A549 (cell line): ENCODE measurements around the gene KIAA1755. TPM values are rescaled to one million over a fixed set of nuclear protein-coding genes. Genes with fewer than 3 reads are reported as not detected.
"Not testable (repeated sequence)": the region's sequence is repeated elsewhere in the genome, so short reads cannot be mapped to it uniquely, and the experiment has no call there.

Experiments
- ATAC-seq, 2 experiments: fragments of 200-7000 bp in 1 of 2; fragments of >200 bp in 1 of 2; cut with Nextera tagmentation in 1 of 2; cut with Tn5 transposase in 1 of 2; 3 replicates each; pipeline versions ENCODE4 v1.8.0 to v1.9.1; 2018 to 2020; ENCODE audit warnings: mild to moderate bottlenecking in 1 of 2, moderate library complexity in 1 of 2
- CTCF ChIA-PET: fragments of 300-600 bp; sonication (Branson Sonifier 250); formaldehyde crosslinking; extraction: SDS; loops from one replicate; lab custom pipeline; 2021; ENCODE audit warnings: antibody characterized with exemption, inconsistent platforms; lab: Yijun Ruan, JAX
- POLR2A ChIA-PET: fragments of 350-600 bp; formaldehyde crosslinking; extraction: SDS; loops from one replicate; lab custom pipeline; 2021; ENCODE audit warnings: antibody characterized with exemption, inconsistent platforms; lab: Yijun Ruan, JAX
- DNase-seq, 2 experiments: peaks; one replicate each; pipeline versions ENCODE4 v3.0.0 to v3.0.0-alpha.2; 2011 to 2016; ENCODE audit warnings: low read depth in 1 of 2, low spot score in 1 of 2
- FAIRE-seq: peaks from 2 replicates; lab custom pipeline; 2011; peaks lifted over from hg19 to GRCh38; lab: Jason Lieb, UNC
- H3K27ac ChIP-seq, 2 experiments: fragments of >200 bp; sonication (Bioruptor Twin); formaldehyde crosslinking; 3 replicates each; pipeline ENCODE4 v1.5.1; 2016 to 2017
- H3K4me1 ChIP-seq: fragments of >200 bp; sonication (Bioruptor Twin); formaldehyde crosslinking; 3 replicates; pipeline ENCODE4 v1.6.1; 2016
- H3K4me2 ChIP-seq: fragments of >200 bp; sonication (Bioruptor Twin); formaldehyde crosslinking; 3 replicates; pipeline ENCODE4 v1.6.1; 2016
- H3K4me3 ChIP-seq: fragments of >200 bp; sonication (Bioruptor Twin); formaldehyde crosslinking; 3 replicates; pipeline ENCODE4 v1.5.1; 2016
- H3K9me3 ChIP-seq: fragments of >200 bp; sonication (Bioruptor Twin); formaldehyde crosslinking; 3 replicates; pipeline ENCODE4 v1.6.1; 2016
- ATOH8 ChIP-seq: fragments of 250-450 bp; sonication (Bioruptor Pico); IDR thresholded peaks from 2 replicates; pipeline ENCODE4 v1.5.0; 2020; ENCODE audit warnings: low read depth, mild to moderate bottlenecking, moderate library complexity
- CBX2 ChIP-seq: fragments of 200-600 bp; sonication (generic); IDR thresholded peaks from 2 replicates; pipeline ENCODE4 v1.6.1; 2016; ENCODE audit warnings: low read depth, mild to moderate bottlenecking, borderline replicate concordance
- CBX8 ChIP-seq: fragments of 200-600 bp; sonication (generic); IDR thresholded peaks from 2 replicates; pipeline ENCODE4 v1.6.1; 2016
- EHF ChIP-seq: fragments of 250-450 bp; sonication (Bioruptor Pico); IDR thresholded peaks from 2 replicates; pipeline ENCODE4 v1.5.0; 2020; ENCODE audit warnings: mild to moderate bottlenecking
- ESRRA ChIP-seq: fragments of 150-350 bp; IDR thresholded peaks from 2 replicates; pipeline ENCODE4 v1.6.1; 2014; ENCODE audit warnings: mild to moderate bottlenecking, low read length, borderline replicate concordance
- FOSB ChIP-seq: fragments of 250-450 bp; sonication (Bioruptor Pico); IDR thresholded peaks from 2 replicates; pipeline ENCODE4 v1.5.0; 2020; ENCODE audit warnings: mild to moderate bottlenecking, moderate library complexity
- HMGXB4 ChIP-seq: fragments of 250-450 bp; sonication (Bioruptor Pico); IDR thresholded peaks from 2 replicates; pipeline ENCODE4 v1.5.0; 2021; ENCODE audit warnings: mild to moderate bottlenecking, moderate library complexity, borderline replicate concordance
- JUNB ChIP-seq: fragments of >200 bp; sonication (Bioruptor Twin); formaldehyde crosslinking; IDR thresholded peaks from 2 replicates; pipeline ENCODE4 v1.6.1; 2016
- KDM1A ChIP-seq: fragments of 200-600 bp; sonication (generic); IDR thresholded peaks from 2 replicates; pipeline ENCODE4 v1.6.1; 2016; ENCODE audit warnings: low read depth, mild to moderate bottlenecking
- MAZ ChIP-seq: fragments of 150-350 bp; IDR thresholded peaks from 2 replicates; pipeline ENCODE4 v1.6.1; 2014; ENCODE audit warnings: antibody characterized with exemption, low read depth, low read length, borderline replicate concordance
- PBX3 ChIP-seq: IDR thresholded peaks from 2 replicates; pipeline ENCODE4 v1.6.1; 2012
- PHF8 ChIP-seq: fragments of 200-600 bp; sonication (generic); IDR thresholded peaks from 2 replicates; pipeline ENCODE4 v1.6.1; 2016; ENCODE audit warnings: low read depth, mild to moderate bottlenecking, antibody characterized with exemption, moderate library complexity, borderline replicate concordance
- POLR2AphosphoS2 ChIP-seq: conservative IDR thresholded peaks from 2 replicates; pipeline ENCODE4 v1.6.1; 2012; ENCODE audit warnings: low read length, improper control_type of control experiment, inconsistent platforms
- RAD21 ChIP-seq, 2 experiments: fragments of >200 bp in 1 of 2; sonication (Bioruptor Twin) in 1 of 2; formaldehyde crosslinking in 1 of 2; IDR thresholded peaks in 1 of 2; conservative IDR thresholded peaks in 1 of 2; 2 replicates in 1 of 2; 3 replicates in 1 of 2; pipeline ENCODE4 v1.6.1; 2012 to 2018; ENCODE audit warnings: inconsistent platforms in 1 of 2
- REST ChIP-seq: fragments of 200-600 bp; sonication (generic); IDR thresholded peaks from 2 replicates; pipeline ENCODE4 v1.6.1; 2016; ENCODE audit warnings: antibody characterized with exemption, mild to moderate bottlenecking, moderate library complexity
- TFCP2L1 ChIP-seq: fragments of 250-450 bp; sonication (Bioruptor Pico); IDR thresholded peaks from 2 replicates; pipeline ENCODE4 v1.5.0; 2021; ENCODE audit warnings: mild to moderate bottlenecking
- WGBS: methylation state at CpG from one replicate; pipeline ENCODE4 v1.1.6; 2017; ENCODE audit errors: missing lambda C conversion rate; 5-methylcytosine and 5-hydroxymethylcytosine counted together
- polyA plus RNA-seq, 4 experiments: library from polyadenylated mRNA; depleted of rRNA in 3 of 4; stranded (reverse); fragments of >200 nt; fragmentation: RNase III in 1 of 4; extraction: RNeasy Plus Mini Kit Qiagen cat#74134 plus additional on column Dnase treatment in 1 of 4; gene quantifications; 2 replicates in 3 of 4; 3 replicates in 1 of 4; pipeline ENCODE4 v1.2.3, GENCODE V29; 2011 to 2017

Gene KIAA1755
- polyA plus RNA-seq, 2 of the 4 experiments (the other 2 are of a cell fraction), result 0.04 to 0.21 TPM

GRCh38 chr20:38255393-38255792 is 5.1 kb downstream of the KIAA1755 start (continued):
- no peak for TF ChIP-seq ESRRA
- no peak for TF ChIP-seq REST
- TF ChIP-seq, all 56 proteins: peak for 0

GRCh38 chr20:38254621-38255020 is 5.9 kb downstream of the KIAA1755 start:
- CTCF ChIA-PET, result interaction anchor here (1.0 to 2.7 kb wide), 4 partner anchors 15 to 197 kb away, joined by 3 to 12 read pairs (median 3); no protein-coding TSS in a partner anchor
- ATAC-seq, H3K27ac ChIP-seq, FAIRE-seq, H3K4me2 ChIP-seq, H3K9me3 ChIP-seq, DNase-seq, POLR2A ChIA-PET, H3K4me1 ChIP-seq, H3K4me3 ChIP-seq: not testable (repeated sequence)
- WGBS, result 74% methylated on average over 4 of the region's 4 CpGs

- Histone ChIP-seq H3K27ac (no peak overlapping the region), H3K4me2 (no peak overlapping the region), H3K9me3 (no peaks in the 10 kb centered on the region), H3K4me1 (no peaks in the 10 kb centered on the region), H3K4me3 (no peak overlapping the region)
- ATAC-seq (no peak), DNase-seq (no peak), FAIRE-seq (no peak)
- 68% methylated on average over 6 of the region's 6 CpGs for WGBS
- no peak for TF ChIP-seq MAZ
- ChIA-PET CTCF (interaction anchor here (1.1 to 2.7 kb wide), 7 partner anchors 10 to 196 kb away, joined by 3 to 12 read pairs (median 4); no protein-coding TSS in a partner anchor), POLR2A (no interaction called here)
Observed at GRCh38 chr20:38253571-38253970, 7.0 kb downstream of the KIAA1755 start.

GRCh38 chr20:38252292-38253288 is 7.9 kb downstream of the KIAA1755 start:
- H3K4me3 ChIP-seq, result no peak overlapping the region
- no peak overlapping the region for H3K4me2 ChIP-seq
- H3K9me3 ChIP-seq, result no peaks in the 10 kb centered on the region
- ChIA-PET CTCF (interaction anchor here (1.0 to 2.5 kb wide), 9 partner anchors 9 to 688 kb away, joined by 3 to 8 read pairs (median 4); no protein-coding TSS in a partner anchor), POLR2A (no interaction called here)
- no peak for FAIRE-seq
- ATAC-seq, result peak in 1 of 2 experiments; percentile 32; a peak in 2 of 6 replicates
- DNase-seq, result no peak
- H3K27ac ChIP-seq, result no peak overlapping the region
- H3K4me1 ChIP-seq, result no peaks in the 10 kb centered on the region
- WGBS, result 65% methylated on average over 19 of the region's 20 CpGs
- TF ChIP-seq FOSB (CRISPR knock-in tag) (no peak), PHF8 (no peak), PBX3 (no peak), ATOH8 (CRISPR knock-in tag) (no peak), KDM1A (no peak), RAD21 (conservative IDR thresholded peaks at IDR 0.05 in 1 of 2, IDR thresholded peaks at IDR 0.05 in 1 of 2) (no peak), POLR2AphosphoS2 (no peak), HMGXB4 (CRISPR knock-in tag) (no peak), TFCP2L1 (CRISPR knock-in tag) (no peak), REST (no peak), CBX8 (no peak), EHF (no peak), CBX2 (no peak), JUNB (no peak)
